OCI-LY1 (cell line): ENCODE measurements around the gene SPART.

Experiments used
- H2AFZ ChIP-seq: fragments of 200-600 bp; sonication (generic), shearing (Covaris generic); 2 replicates; pipeline ENCODE4 v1.6.0; 2014; ENCODE audit warnings: antibody characterized with exemption, mild to moderate bottlenecking, low read length
- H3F3A ChIP-seq: fragments of 200-600 bp; sonication (generic), shearing (Covaris generic); 2 replicates; pipeline ENCODE4 v1.6.0; 2014; ENCODE audit warnings: mild to moderate bottlenecking, antibody characterized with exemption, low read length, moderate library complexity; ENCODE audit not compliant: insufficient read depth
- H3K27ac ChIP-seq: fragments of 200-600 bp; sonication (generic); 2 replicates; pipeline ENCODE4 v1.5.1; 2014; ENCODE audit warnings: low read length, mixed run types, mild to moderate bottlenecking, low read depth; ENCODE audit not compliant: poor library complexity, severe bottlenecking
- H3K27me3 ChIP-seq: fragments of 200-600 bp; sonication (generic); 2 replicates; pipeline ENCODE4 v1.6.0; 2014; ENCODE audit warnings: antibody characterized with exemption, mild to moderate bottlenecking, low read length, moderate library complexity; ENCODE audit not compliant: insufficient read depth
- H3K36me3 ChIP-seq: fragments of 200-600 bp; sonication (generic); 2 replicates; pipeline ENCODE4 v1.6.1; 2014; ENCODE audit warnings: mild to moderate bottlenecking, antibody characterized with exemption, low read length, moderate library complexity, mixed read lengths; ENCODE audit not compliant: insufficient read depth
- H3K4me1 ChIP-seq: fragments of 200-600 bp; sonication (generic); 2 replicates; pipeline ENCODE4 v1.5.1; 2014; ENCODE audit warnings: mild to moderate bottlenecking, low read length, moderate library complexity; ENCODE audit not compliant: insufficient read depth, severe bottlenecking
- H3K4me2 ChIP-seq: fragments of 200-600 bp; sonication (generic), shearing (Covaris generic); 2 replicates; pipeline ENCODE4 v1.6.1; 2014; ENCODE audit warnings: low read length
- H3K4me3 ChIP-seq: fragments of 200-600 bp; sonication (generic); 2 replicates; pipeline ENCODE4 v1.5.1; 2014; ENCODE audit warnings: low read length, low read depth, mild to moderate bottlenecking, mixed read lengths; ENCODE audit not compliant: poor library complexity, severe bottlenecking
- H3K79me2 ChIP-seq: fragments of 200-600 bp; shearing (Covaris generic); 2 replicates; pipeline ENCODE4 v1.6.1; 2016; ENCODE audit warnings: mixed run types, low read length, mixed read lengths; ENCODE audit not compliant: insufficient read depth
- H3K9ac ChIP-seq: fragments of 200-600 bp; sonication (generic), shearing (Covaris generic); 2 replicates; pipeline ENCODE4 v1.6.1; 2014; ENCODE audit warnings: mild to moderate bottlenecking, low read length, mixed read lengths
- H3K9me2 ChIP-seq: fragments of 200-600 bp; sonication (generic), shearing (Covaris generic); 2 replicates; pipeline ENCODE4 v1.6.1; 2014; ENCODE audit warnings: low read depth, mild to moderate bottlenecking, low read length, mixed read lengths
- H3K9me3 ChIP-seq: fragments of 200-600 bp; shearing (Covaris generic); 2 replicates; pipeline ENCODE4 v1.6.1; 2014; ENCODE audit warnings: low read length, mixed read lengths
- H4K20me1 ChIP-seq: fragments of 200-600 bp; sonication (generic), shearing (Covaris generic); 2 replicates; pipeline ENCODE4 v1.6.0; 2016; ENCODE audit warnings: mild to moderate bottlenecking, low read length; ENCODE audit not compliant: insufficient read depth
- CTCF ChIP-seq: fragments of 200-600 bp; sonication (generic), shearing (Covaris generic); IDR thresholded peaks from 2 replicates; pipeline ENCODE4 v1.5.1; 2017; ENCODE audit warnings: mild to moderate bottlenecking, antibody characterized with exemption, low read length, moderate library complexity, mixed read lengths
- EZH2 ChIP-seq: fragments of 200-600 bp; sonication (generic), shearing (Covaris generic); IDR thresholded peaks from 2 replicates; pipeline ENCODE4 v1.8.0; 2017; ENCODE audit warnings: borderline replicate concordance, mixed run types, mild to moderate bottlenecking, antibody characterized with exemption, low read length, moderate library complexity, mixed read lengths

SPART gene

DNA sequence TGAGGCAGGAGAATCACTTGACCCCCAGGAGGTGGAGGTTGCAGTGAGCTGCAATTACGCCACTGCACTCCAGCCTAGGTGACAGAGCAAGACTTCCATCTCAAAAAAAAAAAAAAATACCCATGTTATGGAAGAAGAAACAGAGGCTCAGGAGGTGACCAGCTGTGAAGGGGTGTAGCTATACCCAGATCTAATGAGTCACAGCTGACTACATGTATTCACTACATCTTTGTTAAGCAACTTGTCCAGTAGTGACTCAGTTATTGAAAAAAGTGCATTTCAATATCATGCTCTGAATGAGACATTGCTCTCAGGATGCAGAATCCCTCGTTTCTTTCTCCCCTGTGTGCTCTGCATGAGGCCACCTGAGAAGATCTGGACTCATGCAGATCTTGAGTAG lies 16.1 kb upstream of the SPART start:
- Histone ChIP-seq H3K4me1 (no peaks in the 10 kb centered on the region), H3K9ac (no peak overlapping the region), H3K36me3 (no peaks in the 10 kb centered on the region), H3K27me3 (no peaks in the 10 kb centered on the region), H4K20me1 (no peaks in the 10 kb centered on the region), H3K9me2 (no peaks in the 10 kb centered on the region), H3K9me3 (no peaks in the 10 kb centered on the region), H3K4me3 (no peak overlapping the region), H3K27ac (no peak overlapping the region), H3K4me2 (no peak overlapping the region), H3F3A (no peaks in the 10 kb centered on the region), H3K79me2 (no peaks in the 10 kb centered on the region), H2AFZ (no peak overlapping the region)
- TF ChIP-seq CTCF (no peak), EZH2 (no peak)

GRCh38 chr13:36360903-36361302 lies 14.7 kb upstream of the SPART start:
- no peak overlapping the region for H2AFZ ChIP-seq
- no peaks in the 10 kb centered on the region for H3K9me2 ChIP-seq
- TF ChIP-seq EZH2 (no peak), CTCF (no peak)
- H3K27ac ChIP-seq, result no peak overlapping the region
- no peaks in the 10 kb centered on the region for H3K79me2 ChIP-seq
- no peak overlapping the region for H3K4me3 ChIP-seq
- no peaks in the 10 kb centered on the region for H3K4me1 ChIP-seq
- H3K9ac ChIP-seq, result no peak overlapping the region
- H3K27me3 ChIP-seq, result no peaks in the 10 kb centered on the region
- H3K4me2 ChIP-seq, result no peak overlapping the region
- no peaks in the 10 kb centered on the region for H3F3A ChIP-seq
- H3K36me3 ChIP-seq, result no peaks in the 10 kb centered on the region
- H3K9me3 ChIP-seq, result no peaks in the 10 kb centered on the region
- H4K20me1 ChIP-seq, result no peaks in the 10 kb centered on the region

DNA sequence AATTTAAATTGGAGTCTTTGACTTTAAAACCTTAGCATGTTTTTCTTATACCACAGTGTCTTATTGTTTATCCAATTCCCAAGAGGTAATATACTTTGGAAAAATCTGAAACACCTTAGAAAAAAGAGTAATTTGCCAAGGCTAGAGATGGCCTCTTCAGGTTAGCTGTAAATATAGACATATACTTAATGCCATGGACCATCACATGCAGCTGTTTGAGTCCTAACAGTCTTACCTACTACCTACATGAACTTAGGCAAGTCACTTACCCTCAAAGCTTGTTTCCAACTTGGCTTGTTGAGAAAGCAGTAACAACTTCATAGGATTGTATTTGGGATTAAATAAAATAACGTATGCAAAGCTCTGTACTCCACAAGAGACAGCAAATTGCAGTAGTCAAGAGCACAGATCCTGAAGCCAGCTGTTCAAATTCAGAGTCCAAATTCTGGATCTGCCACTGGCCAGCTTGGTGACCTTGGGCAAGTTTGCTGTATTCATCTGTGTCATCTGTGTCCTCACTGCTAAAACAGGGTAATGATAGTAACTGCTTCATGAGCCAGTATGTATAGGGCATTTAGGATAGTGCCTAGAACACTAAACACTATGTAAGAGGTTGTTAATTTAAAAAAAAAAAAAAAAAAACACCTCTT lies 13.2 kb upstream of the SPART start:
- H3K4me3 ChIP-seq, result no peak overlapping the region
- H3K27ac ChIP-seq, result no peak overlapping the region
- TF ChIP-seq EZH2, result no peak
- H3K9me2 ChIP-seq, result no peaks in the 10 kb centered on the region
- no peak overlapping the region for H2AFZ ChIP-seq
- H3K4me2 ChIP-seq, result no peak overlapping the region
- no peaks in the 10 kb centered on the region for H4K20me1 ChIP-seq
- no peak overlapping the region for H3K9ac ChIP-seq
- no peaks in the 10 kb centered on the region for H3K36me3 ChIP-seq
- H3F3A ChIP-seq, result no peaks in the 10 kb centered on the region
- H3K79me2 ChIP-seq, result no peaks in the 10 kb centered on the region
- no peaks in the 10 kb centered on the region for H3K4me1 ChIP-seq
- no peaks in the 10 kb centered on the region for H3K27me3 ChIP-seq
- H3K9me3 ChIP-seq, result no peaks in the 10 kb centered on the region

DNA sequence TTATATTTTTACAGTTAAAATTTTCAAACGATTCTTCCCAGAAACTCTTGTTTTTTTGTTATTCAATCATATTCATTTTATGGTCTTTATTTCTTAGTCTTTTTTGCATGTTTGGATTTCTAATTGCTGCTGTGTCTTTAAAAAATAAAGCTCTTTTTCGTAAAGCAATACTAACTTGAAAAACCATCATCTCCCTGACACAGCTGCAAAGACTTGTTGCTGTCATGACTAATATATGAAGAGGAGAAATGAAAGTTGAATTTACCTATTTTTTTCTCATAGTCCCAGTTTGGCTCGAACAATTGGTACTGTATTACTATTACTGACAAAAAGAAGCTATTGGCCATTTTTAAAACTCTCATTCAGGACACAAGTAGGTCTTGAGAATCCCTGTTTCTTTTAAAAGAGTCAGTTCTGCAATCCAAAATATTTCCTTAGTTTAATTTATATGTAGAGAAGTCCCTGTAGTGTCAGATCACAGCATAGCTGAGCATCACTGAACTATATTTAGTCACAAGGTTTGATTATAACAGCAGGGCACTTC lies 12.1 kb upstream of the SPART start:
- TF ChIP-seq CTCF (no peak), EZH2 (no peak)

More for the DNA sequence above, 12.1 kb upstream of the SPART start:
- Histone ChIP-seq H3K9me3 (no peaks in the 10 kb centered on the region), H3K9ac (no peak overlapping the region), H3K4me3 (no peak overlapping the region), H2AFZ (no peak overlapping the region), H3K27me3 (no peaks in the 10 kb centered on the region), H3K36me3 (no peaks in the 10 kb centered on the region), H3K79me2 (no peaks in the 10 kb centered on the region), H4K20me1 (no peaks in the 10 kb centered on the region), H3K9me2 (no peaks in the 10 kb centered on the region), H3K4me1 (no peaks in the 10 kb centered on the region), H3K4me2 (no peak overlapping the region), H3F3A (no peaks in the 10 kb centered on the region), H3K27ac (no peak overlapping the region)
